Measurements from ENCODE around the gene STUM. TPM values are rescaled to one million over a fixed set of nuclear protein-coding genes. Genes with fewer than 3 reads are reported as not detected.
A peak's percentile ranks its signal among the peaks of the same experiment; 100 is the strongest.

Gene STUM
- total RNA-seq, 4 donors from 2014 or later = 1.4 to 4.1 (median 3.3) TPM

DNA sequence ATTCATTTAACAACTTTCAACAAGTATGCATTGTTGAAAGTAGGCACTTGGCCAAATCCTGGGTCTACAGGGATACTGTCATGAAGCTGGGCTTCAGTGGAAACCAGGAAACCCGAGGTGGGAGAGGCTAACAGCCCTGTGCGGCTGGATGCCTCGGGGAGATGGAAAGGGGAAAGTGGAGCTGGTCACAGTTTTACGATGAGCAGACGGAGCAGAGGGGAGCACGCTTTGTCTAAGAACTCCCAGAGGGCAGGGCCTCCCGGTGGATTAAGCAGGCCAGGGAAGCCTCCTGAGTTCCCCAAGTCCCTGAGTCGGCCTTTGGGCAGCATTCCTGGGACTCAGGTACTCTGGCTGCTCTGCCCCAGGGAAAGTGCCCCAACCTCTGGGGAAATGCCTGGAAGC is 23.8 kb downstream of the STUM start:
- TF ChIP-seq POLR2A (IDR thresholded peaks at IDR 0.05) = no peak
- TF ChIP-seq, protein P1, sequence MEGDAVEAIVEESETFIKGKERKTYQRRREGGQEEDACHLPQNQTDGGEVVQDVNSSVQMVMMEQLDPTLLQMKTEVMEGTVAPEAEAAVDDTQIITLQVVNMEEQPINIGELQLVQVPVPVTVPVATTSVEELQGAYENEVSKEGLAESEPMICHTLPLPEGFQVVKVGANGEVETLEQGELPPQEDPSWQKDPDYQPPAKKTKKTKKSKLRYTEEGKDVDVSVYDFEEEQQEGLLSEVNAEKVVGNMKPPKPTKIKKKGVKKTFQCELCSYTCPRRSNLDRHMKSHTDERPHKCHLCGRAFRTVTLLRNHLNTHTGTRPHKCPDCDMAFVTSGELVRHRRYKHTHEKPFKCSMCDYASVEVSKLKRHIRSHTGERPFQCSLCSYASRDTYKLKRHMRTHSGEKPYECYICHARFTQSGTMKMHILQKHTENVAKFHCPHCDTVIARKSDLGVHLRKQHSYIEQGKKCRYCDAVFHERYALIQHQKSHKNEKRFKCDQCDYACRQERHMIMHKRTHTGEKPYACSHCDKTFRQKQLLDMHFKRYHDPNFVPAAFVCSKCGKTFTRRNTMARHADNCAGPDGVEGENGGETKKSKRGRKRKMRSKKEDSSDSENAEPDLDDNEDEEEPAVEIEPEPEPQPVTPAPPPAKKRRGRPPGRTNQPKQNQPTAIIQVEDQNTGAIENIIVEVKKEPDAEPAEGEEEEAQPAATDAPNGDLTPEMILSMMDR (IDR thresholded peaks at IDR 0.05) = no peak
- no peak for TF ChIP-seq POLR2AphosphoS5 (IDR thresholded peaks at IDR 0.05)
- TF ChIP-seq EP300 (IDR thresholded peaks at IDR 0.05; ENCODE audit: low read depth) = no peak
- no peak for DNase-seq
- no peaks in the 10 kb centered on the region for H3K27me3 ChIP-seq
- WGBS, 2 donors (ENCODE audit: low coverage in 1 of 2) = 67 to 80% methylated on average over 1 to 8 of the region's 8 CpGs
- H3K4me3 ChIP-seq = no peak overlapping the region
- intact Hi-C loops (cut with DNase I; ENCODE audit: low total_unique reads) = no loop called here
- no peaks in the 10 kb centered on the region for H3K9me3 ChIP-seq
- H3K36me3 ChIP-seq = no peaks in the 10 kb centered on the region
- peak overlapping the region in 2 of 4 donors; percentile 9 to 19 for H3K27ac ChIP-seq
- in situ Hi-C loops (cut with MboI; ENCODE audit: low pct_ligation_motif_present in 1 of 4, low pct_unique_long_range_greater_than_20kb in 1 of 4, low sequenced_read_pairs in 3 of 4) = no loop called here
- H3K4me1 ChIP-seq = peaks cover 4 to 20% (median 11%) of the 10 kb centered on the region in 4 donors

DNA sequence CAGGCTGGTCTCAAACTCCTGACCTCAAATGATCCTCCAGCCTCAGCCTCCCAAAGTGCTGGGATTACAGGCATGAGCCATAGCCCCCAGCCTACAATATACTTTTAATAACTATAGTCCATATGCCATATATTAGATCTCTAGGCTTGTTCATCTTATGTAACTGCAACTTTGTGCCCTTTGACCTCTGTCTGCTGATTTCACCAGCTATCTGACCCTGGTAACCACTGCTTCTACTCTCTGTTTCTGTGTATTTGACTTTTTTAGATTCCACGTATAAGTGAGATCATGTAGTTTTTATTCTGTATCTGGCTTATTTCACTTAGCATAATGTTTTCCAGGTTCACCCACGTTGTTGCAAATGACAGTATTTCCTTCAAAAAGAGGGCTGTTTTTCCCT is 25.5 kb downstream of the STUM start:
- Histone ChIP-seq H3K27ac (no peak overlapping the region), H3K4me1 (peaks cover 0 to 4% (median 0%) of the 10 kb centered on the region in 4 donors), H3K9me3 (no peaks in the 10 kb centered on the region), H3K36me3 (no peaks in the 10 kb centered on the region), H3K27me3 (no peaks in the 10 kb centered on the region), H3K4me3 (no peak overlapping the region)
- 55 to 76% methylated on average over 2 of the region's 2 CpGs for WGBS, 2 donors (ENCODE audit: low coverage in 1 of 2)
- TF ChIP-seq, protein P1 (IDR thresholded peaks at IDR 0.05) = no peak
- TF ChIP-seq POLR2AphosphoS5 (IDR thresholded peaks at IDR 0.05) (no peak), EP300 (IDR thresholded peaks at IDR 0.05; ENCODE audit: low read depth) (no peak), POLR2A (IDR thresholded peaks at IDR 0.05) (no peak)
- in situ Hi-C loops (cut with MboI; ENCODE audit: low pct_ligation_motif_present in 1 of 4, low pct_unique_long_range_greater_than_20kb in 1 of 4, low sequenced_read_pairs in 3 of 4) (no loop called here), intact Hi-C loops (cut with DNase I; ENCODE audit: low total_unique reads) (no loop called here)
- DNase-seq = no peak

DNA sequence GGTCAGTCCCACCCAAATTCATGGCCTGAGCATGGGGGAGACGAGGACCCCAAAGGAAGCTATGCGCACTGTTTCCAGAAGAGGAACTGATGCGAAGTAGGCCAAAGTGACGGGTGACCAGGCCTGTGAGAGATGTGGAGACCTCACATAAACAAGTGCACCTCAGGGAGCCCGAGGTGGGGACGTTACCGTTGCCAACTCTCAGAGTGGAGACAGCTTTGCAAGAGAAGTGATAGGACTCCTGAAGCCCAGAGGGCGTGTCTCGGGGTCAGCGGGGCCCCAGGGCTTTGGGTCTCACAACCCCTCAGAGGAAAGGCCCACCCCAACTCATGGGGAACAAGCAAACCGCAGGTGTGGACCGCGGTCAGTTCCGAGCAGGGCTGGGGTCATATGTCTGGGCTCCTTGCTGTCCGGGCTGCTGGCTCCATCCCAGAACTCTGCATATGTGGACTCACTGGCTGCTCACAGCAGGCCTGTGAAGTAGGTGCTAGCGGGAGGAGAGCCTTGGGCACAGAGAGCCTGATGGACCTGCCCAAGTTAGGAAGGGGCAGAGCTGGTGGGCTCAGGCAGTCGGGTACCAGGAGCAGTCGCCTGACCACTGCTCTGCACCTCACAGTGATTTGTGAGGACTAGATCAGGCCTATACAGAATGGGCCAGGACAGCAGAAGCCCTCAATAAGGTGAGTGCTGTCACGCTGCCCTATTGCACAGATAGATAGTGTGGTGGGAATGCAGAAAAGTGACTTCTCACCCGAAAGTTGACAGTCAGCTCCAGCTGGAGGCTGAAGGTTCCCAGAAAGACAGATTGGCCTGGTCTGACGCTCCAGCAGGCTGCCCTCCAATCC is 26.2 kb downstream of the STUM start:
- Histone ChIP-seq H3K4me1 (peaks cover 0 to 4% (median 0%) of the 10 kb centered on the region in 4 donors), H3K4me3 (no peak overlapping the region), H3K36me3 (no peaks in the 10 kb centered on the region), H3K27me3 (no peaks in the 10 kb centered on the region), H3K27ac (peak overlapping the region in 3 of 4 donors; percentile 39 to 50 (median 42)), H3K9me3 (no peaks in the 10 kb centered on the region)
- intact Hi-C loops (cut with DNase I; ENCODE audit: low total_unique reads) = no loop called here
- DNase-seq = no peak
- whole genome bisulfite sequencing, 2 donors (ENCODE audit: low coverage in 1 of 2) = 94% methylated on average over 21 of the region's 21 CpGs; no CpG with 5 or more reads in 1 of the 2 donors
- in situ Hi-C loops (cut with MboI; ENCODE audit: low pct_ligation_motif_present in 1 of 4, low pct_unique_long_range_greater_than_20kb in 1 of 4, low sequenced_read_pairs in 3 of 4) = no loop called here
- TF ChIP-seq, protein P1 (IDR thresholded peaks at IDR 0.05) = no peak
- no peak for TF ChIP-seq POLR2A (IDR thresholded peaks at IDR 0.05)
- TF ChIP-seq EP300 (IDR thresholded peaks at IDR 0.05; ENCODE audit: low read depth) = no peak
- no peak for TF ChIP-seq POLR2AphosphoS5 (IDR thresholded peaks at IDR 0.05)

DNA sequence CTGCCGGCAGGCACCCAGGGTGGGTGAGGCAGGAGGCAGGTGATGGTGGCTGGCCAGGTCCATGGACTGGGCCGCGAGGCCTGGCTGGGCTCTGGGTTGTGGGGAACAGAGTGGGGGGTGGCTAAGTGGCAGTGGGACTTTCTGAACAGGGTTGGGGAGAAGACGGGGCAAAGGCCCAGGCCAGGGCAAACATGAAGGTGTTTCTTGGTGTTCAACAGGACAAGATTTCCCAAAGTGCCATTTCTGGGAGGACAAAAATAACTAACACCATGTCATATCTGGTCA is 26.8 kb downstream of the STUM start:
- intact Hi-C loops (cut with DNase I; ENCODE audit: low total_unique reads) (no loop called here), in situ Hi-C loops (cut with MboI; ENCODE audit: low pct_ligation_motif_present in 1 of 4, low pct_unique_long_range_greater_than_20kb in 1 of 4, low sequenced_read_pairs in 3 of 4) (no loop called here)
- H3K4me1 ChIP-seq = peaks cover 0 to 2% (median 0%) of the 10 kb centered on the region in 4 donors
- TF ChIP-seq, protein P1 (IDR thresholded peaks at IDR 0.05) = no peak
- TF ChIP-seq POLR2A (IDR thresholded peaks at IDR 0.05) = no peak
- TF ChIP-seq EP300 (IDR thresholded peaks at IDR 0.05; ENCODE audit: low read depth) = no peak
- TF ChIP-seq POLR2AphosphoS5 (IDR thresholded peaks at IDR 0.05) = no peak
- no peaks in the 10 kb centered on the region for H3K27me3 ChIP-seq
- peak overlapping the region in 3 of 4 donors; percentile 39 to 50 (median 42) for H3K27ac ChIP-seq
- DNase-seq = no peak
- no peak overlapping the region for H3K4me3 ChIP-seq
- no peaks in the 10 kb centered on the region for H3K9me3 ChIP-seq
- no peaks in the 10 kb centered on the region for H3K36me3 ChIP-seq
- WGBS, 2 donors (ENCODE audit: low coverage in 1 of 2) = 89 to 100% methylated on average over 1 to 4 of the region's 4 CpGs

Data from transverse colon (tissue), 4 donors.